ENCODE data around the gene TMEM61.

The TMEM61 gene

GRCh38 chr1:55038974-55039341, 58.5 kb downstream of the TMEM61 start:
- H3K36me3 Mint-ChIP-seq (ENCODE audit: low read depth) = no peaks in the 10 kb centered on the region
- peaks cover 62% of the 10 kb centered on the region for H3K27me3 Mint-ChIP-seq
- peaks cover 27% of the 10 kb centered on the region for H3K4me1 Mint-ChIP-seq (ENCODE audit: low read depth)
- intact Hi-C loops (cut with micrococcal nuclease) = no loop called here
- H3K9me3 Mint-ChIP-seq = no peaks in the 10 kb centered on the region
- no peak overlapping the region for H3K27ac Mint-ChIP-seq
- no peak overlapping the region for H3K4me3 Mint-ChIP-seq

GRCh38 chr1:55039342-55040082, 59.1 kb downstream of the TMEM61 start, which contains the start of gene PCSK9:
Gene PCSK9 (plus strand): TSS chr1:55039548. CDS start chr1:55039838, 290 bp downstream.
- no peak within 1 kb of the TSS for H3K27ac Mint-ChIP-seq
- intact Hi-C loops (cut with micrococcal nuclease) = no loop called here
- H3K4me3 Mint-ChIP-seq = no peak within 1 kb of the TSS
- no peaks in the 10 kb centered on the region for H3K36me3 Mint-ChIP-seq (ENCODE audit: low read depth)
- H3K4me1 Mint-ChIP-seq (ENCODE audit: low read depth) = peaks cover 27% of the 10 kb centered on the region
- H3K9me3 Mint-ChIP-seq = no peaks in the 10 kb centered on the region
- peaks cover 61% of the 10 kb centered on the region for H3K27me3 Mint-ChIP-seq

GRCh38 chr1:55040083-55040932, 59.9 kb downstream of the TMEM61 start:
- Mint-ChIP-seq H3K4me1 (ENCODE audit: low read depth) (peaks cover 25% of the 10 kb centered on the region), H3K9me3 (no peaks in the 10 kb centered on the region), H3K4me3 (no peak overlapping the region), H3K36me3 (ENCODE audit: low read depth) (no peaks in the 10 kb centered on the region), H3K27ac (no peak overlapping the region), H3K27me3 (peaks cover 59% of the 10 kb centered on the region)
- intact Hi-C loops (cut with micrococcal nuclease) = no loop called here

- Mint-ChIP-seq H3K9me3 (no peaks in the 10 kb centered on the region), H3K27me3 (peaks cover 59% of the 10 kb centered on the region), H3K4me1 (ENCODE audit: low read depth) (peaks cover 18% of the 10 kb centered on the region), H3K36me3 (ENCODE audit: low read depth) (no peaks in the 10 kb centered on the region), H3K27ac (no peak overlapping the region), H3K4me3 (no peak overlapping the region)
- intact Hi-C loops (cut with micrococcal nuclease) = no loop called here
These were observed 60.6 kb downstream of the TMEM61 start for GRCh38 chr1:55040933-55041494.

GRCh38 chr1:55041613-55042012, 61.2 kb downstream of the TMEM61 start:
- H3K27me3 Mint-ChIP-seq = peaks cover 57% of the 10 kb centered on the region
- H3K27ac Mint-ChIP-seq = no peak overlapping the region
- H3K9me3 Mint-ChIP-seq = no peaks in the 10 kb centered on the region
- H3K4me1 Mint-ChIP-seq (ENCODE audit: low read depth) = peaks cover 14% of the 10 kb centered on the region
- H3K36me3 Mint-ChIP-seq (ENCODE audit: low read depth) = no peaks in the 10 kb centered on the region
- intact Hi-C loops (cut with micrococcal nuclease) = no loop called here
- no peak overlapping the region for H3K4me3 Mint-ChIP-seq

Measured in dendritic cell treated with granulocyte-macrophage colony-stimulating factor and Interleukin-4, amounts not matched to agents 40 ng/mL and 50 ng/mL, for 4 days (primary cell).